GM12878 (cell line): ENCODE results near the gene TUBB1. TPM values are rescaled to one million over a fixed set of nuclear protein-coding genes. Genes with fewer than 3 reads are reported as not detected.

Experiments
- ATAC-seq: fragments of 200-7000 bp; cut with Tn5 transposase; 3 replicates; pipeline ENCODE4 v1.9.1; 2020; ENCODE audit warnings: mild to moderate bottlenecking, moderate library complexity
- BruUV-seq: library from RNA; stranded (reverse); fragments of 400-500 nt; replicated peaks from 2 replicates; lab custom pipeline; 2021; lab: Mats Ljungman, UMichigan
- CTCF ChIA-PET: fragments of 300-600 bp; sonication (Branson Sonifier 250); formaldehyde crosslinking; extraction: SDS; loops from one replicate; lab custom pipeline; 2021; ENCODE audit warnings: inconsistent platforms; lab: Yijun Ruan, JAX
- POLR2A ChIA-PET: fragments of 350-600 bp; formaldehyde crosslinking; extraction: SDS; loops from one replicate; lab custom pipeline; 2021; ENCODE audit warnings: inconsistent platforms; lab: Charles Lee
- RAD21 ChIA-PET: fragments of 300-600 bp; sonication (Branson Sonifier 250); formaldehyde crosslinking; loops from one replicate; lab custom pipeline; 2023; ENCODE audit warnings: antibody characterized with exemption; ENCODE audit not compliant: unreplicated experiment; lab: Charles Lee
- SMC1A ChIA-PET: fragments of 300-600 bp; sonication (Branson Sonifier 250); formaldehyde crosslinking; loops from one replicate; lab custom pipeline; 2023; ENCODE audit not compliant: unreplicated experiment, uncharacterized antibody; lab: Charles Lee
- DNase-seq: peaks from one replicate; pipeline ENCODE4 v3.0.0-alpha.2; 2011; ENCODE audit warnings: low read depth, low spot score
- FAIRE-seq: peaks from 3 replicates; lab custom pipeline; 2011; peaks lifted over from hg19 to GRCh38; lab: Jason Lieb, UNC
- H2AFZ ChIP-seq: 2 replicates; pipeline ENCODE4 v1.6.0; 2011; ENCODE audit warnings: low read depth, low read length, control low read depth; ENCODE audit not compliant: control insufficient read depth
- H3K27ac ChIP-seq: 2 replicates; pipeline ENCODE4 v1.5.1; 2011; ENCODE audit warnings: control low read depth; ENCODE audit not compliant: control insufficient read depth, insufficient read depth
- H3K27me3 ChIP-seq, 2 experiments: replicated peaks in 1 of 2; 2 replicates each; pipeline versions ENCODE4 v1.6.0 to v1.6.1; 2011; ENCODE audit warnings: low read length in 1 of 2; ENCODE audit not compliant: control insufficient read depth in 2 of 2, insufficient read depth in 2 of 2
- H3K36me3 ChIP-seq, 2 experiments: 2 replicates each; pipeline ENCODE4 v1.5.1; 2011; ENCODE audit warnings: low read length in 1 of 2; ENCODE audit not compliant: control insufficient read depth in 2 of 2, insufficient read depth in 2 of 2
- H3K4me1 ChIP-seq: 2 replicates; pipeline ENCODE4 v1.6.1; 2011; ENCODE audit warnings: mild to moderate bottlenecking, low read length, moderate library complexity, mixed read lengths; ENCODE audit not compliant: control insufficient read depth, insufficient read depth
- H3K4me2 ChIP-seq: 2 replicates; pipeline ENCODE4 v1.6.0; 2011; ENCODE audit warnings: control low read depth; ENCODE audit not compliant: control insufficient read depth, insufficient read depth
- H3K4me3 ChIP-seq: fragments of 200-600 bp; sonication (generic); 2 replicates; pipeline ENCODE4 v1.5.1; 2016
- H3K79me2 ChIP-seq: 2 replicates; pipeline ENCODE4 v1.6.0; 2011; ENCODE audit warnings: low read length; ENCODE audit not compliant: control insufficient read depth, insufficient read depth
- H3K9ac ChIP-seq: 2 replicates; pipeline ENCODE4 v1.8.0; 2011; ENCODE audit warnings: low read length, control low read depth, mixed read lengths; ENCODE audit not compliant: control insufficient read depth, insufficient read depth
- H3K9me3 ChIP-seq: replicated peaks from 3 replicates; pipeline ENCODE4 v1.5.1; 2011; ENCODE audit warnings: mild to moderate bottlenecking, low read length; ENCODE audit not compliant: control insufficient read depth, insufficient read depth
- H4K20me1 ChIP-seq: 2 replicates; pipeline ENCODE4 v1.6.0; 2011; ENCODE audit not compliant: control insufficient read depth, insufficient read depth
- HDGF ChIP-seq: fragments of 450-650 bp; IDR thresholded peaks from 2 replicates; pipeline ENCODE4 v1.6.1; 2016; ENCODE audit warnings: antibody characterized with exemption
- RFX5 ChIP-seq: IDR thresholded peaks from 2 replicates; pipeline ENCODE4 v1.6.1; 2011; ENCODE audit warnings: low read depth, low read length, improper control_type of control experiment
- SP1 ChIP-seq: IDR thresholded peaks from one replicate; pipeline ENCODE4 v1.6.1; 2011; ENCODE audit warnings: low read depth, low read length
- STAT3 ChIP-seq: IDR thresholded peaks from 2 replicates; pipeline ENCODE4 v1.6.1; 2011; ENCODE audit warnings: low read depth, low read length, improper control_type of control experiment
- WGBS: methylation state at CpG from one replicate; pipeline ENCODE4 v1.1.6; 2016; ENCODE audit warnings: low lambda C conversion rate; ENCODE audit not compliant: insufficient replicate concordance, insufficient coverage; ENCODE audit errors: missing lambda C conversion rate; 5-methylcytosine and 5-hydroxymethylcytosine counted together
- in situ Hi-C: fragments of 300-500 bp; cut with MboI; formaldehyde crosslinking; loops from 9 replicates; pipeline ENCODE4 v1.14.3; 2018; ENCODE audit warnings: mixed read lengths
- intact Hi-C: fragments of 100-400 bp; cut with micrococcal nuclease; formaldehyde crosslinking; loops from one replicate; pipeline ENCODE4 v1.14.2; 2022; ENCODE audit not compliant: unreplicated experiment
- polyA plus RNA-seq, 11 experiments: library from polyadenylated mRNA; depleted of rRNA in 4 of 11; unstranded in 6 of 11; stranded (reverse) in 5 of 11; fragments of >200 nt; fragmentation: Nextera tagmentation in 4 of 11; fragmentation: Illumina TruSeq in 1 of 11; extraction: Ambion mirVana in 4 of 11; extraction: Trizol in 1 of 11; gene quantifications; 1 replicate in 1 of 11; 2 replicates in 10 of 11; pipeline versions ENCODE4 v1.2.1 to v1.2.3, GENCODE V29; 2011 to 2016; ENCODE audit warnings: inconsistent platforms in 2 of 11, missing spikeins in 2 of 11, low read depth in 1 of 11
- total RNA-seq, 4 experiments: library from RNA; depleted of rRNA in 3 of 4; stranded (reverse); fragments of >200 nt in 3 of 4; fragmentation: Illumina TruSeq in 1 of 4; extraction: Trizol in 1 of 4; gene quantifications; 2 replicates each; pipeline versions ENCODE4 v1.2.1 to v1.2.3, GENCODE V29; 2013 to 2021
- TF ChIP-seq, protein P1 (sequence below): fragments of 450-650 bp; IDR thresholded peaks from 2 replicates; pipeline ENCODE4 v1.6.1; 2017; ENCODE audit warnings: mild to moderate bottlenecking, moderate library complexity
- TF ChIP-seq, protein P2 (sequence below): fragments of 450-650 bp; conservative IDR thresholded peaks from 2 replicates; pipeline ENCODE4 v1.6.1; 2017; ENCODE audit warnings: mild to moderate bottlenecking, moderate library complexity

TUBB1 gene
- total and polyA plus RNA-seq, 10 of the 15 experiments (the other 5 are each of a cell fraction or from before 2014, with no cell fraction given) = 0.02 to 0.20 (median 0.06) TPM; not detected in 3

DNA sequence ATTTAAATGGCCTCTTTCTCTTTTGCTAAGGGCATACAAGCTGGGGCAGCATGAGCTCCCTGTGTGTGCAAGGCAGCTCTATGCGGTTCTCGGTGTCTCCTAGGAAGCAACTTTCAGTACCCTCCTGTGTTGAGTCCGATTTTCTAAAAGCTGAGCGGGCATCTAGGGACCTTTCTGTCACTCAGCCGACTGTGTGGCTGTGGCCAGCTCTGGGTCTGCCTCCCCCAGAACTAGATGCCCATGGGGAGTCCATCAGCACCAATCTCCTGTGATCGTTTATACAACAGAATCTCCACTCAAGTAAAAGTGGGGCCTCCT lies 30.7 kb upstream of the TUBB1 start (continued):
- TF ChIP-seq, protein P1, sequence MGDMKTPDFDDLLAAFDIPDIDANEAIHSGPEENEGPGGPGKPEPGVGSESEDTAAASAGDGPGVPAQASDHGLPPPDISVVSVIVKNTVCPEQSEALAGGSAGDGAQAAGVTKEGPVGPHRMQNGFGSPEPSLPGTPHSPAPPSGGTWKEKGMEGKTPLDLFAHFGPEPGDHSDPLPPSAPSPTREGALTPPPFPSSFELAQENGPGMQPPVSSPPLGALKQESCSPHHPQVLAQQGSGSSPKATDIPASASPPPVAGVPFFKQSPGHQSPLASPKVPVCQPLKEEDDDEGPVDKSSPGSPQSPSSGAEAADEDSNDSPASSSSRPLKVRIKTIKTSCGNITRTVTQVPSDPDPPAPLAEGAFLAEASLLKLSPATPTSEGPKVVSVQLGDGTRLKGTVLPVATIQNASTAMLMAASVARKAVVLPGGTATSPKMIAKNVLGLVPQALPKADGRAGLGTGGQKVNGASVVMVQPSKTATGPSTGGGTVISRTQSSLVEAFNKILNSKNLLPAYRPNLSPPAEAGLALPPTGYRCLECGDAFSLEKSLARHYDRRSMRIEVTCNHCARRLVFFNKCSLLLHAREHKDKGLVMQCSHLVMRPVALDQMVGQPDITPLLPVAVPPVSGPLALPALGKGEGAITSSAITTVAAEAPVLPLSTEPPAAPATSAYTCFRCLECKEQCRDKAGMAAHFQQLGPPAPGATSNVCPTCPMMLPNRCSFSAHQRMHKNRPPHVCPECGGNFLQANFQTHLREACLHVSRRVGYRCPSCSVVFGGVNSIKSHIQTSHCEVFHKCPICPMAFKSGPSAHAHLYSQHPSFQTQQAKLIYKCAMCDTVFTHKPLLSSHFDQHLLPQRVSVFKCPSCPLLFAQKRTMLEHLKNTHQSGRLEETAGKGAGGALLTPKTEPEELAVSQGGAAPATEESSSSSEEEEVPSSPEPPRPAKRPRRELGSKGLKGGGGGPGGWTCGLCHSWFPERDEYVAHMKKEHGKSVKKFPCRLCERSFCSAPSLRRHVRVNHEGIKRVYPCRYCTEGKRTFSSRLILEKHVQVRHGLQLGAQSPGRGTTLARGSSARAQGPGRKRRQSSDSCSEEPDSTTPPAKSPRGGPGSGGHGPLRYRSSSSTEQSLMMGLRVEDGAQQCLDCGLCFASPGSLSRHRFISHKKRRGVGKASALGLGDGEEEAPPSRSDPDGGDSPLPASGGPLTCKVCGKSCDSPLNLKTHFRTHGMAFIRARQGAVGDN = no peak
- TF ChIP-seq, protein P2, sequence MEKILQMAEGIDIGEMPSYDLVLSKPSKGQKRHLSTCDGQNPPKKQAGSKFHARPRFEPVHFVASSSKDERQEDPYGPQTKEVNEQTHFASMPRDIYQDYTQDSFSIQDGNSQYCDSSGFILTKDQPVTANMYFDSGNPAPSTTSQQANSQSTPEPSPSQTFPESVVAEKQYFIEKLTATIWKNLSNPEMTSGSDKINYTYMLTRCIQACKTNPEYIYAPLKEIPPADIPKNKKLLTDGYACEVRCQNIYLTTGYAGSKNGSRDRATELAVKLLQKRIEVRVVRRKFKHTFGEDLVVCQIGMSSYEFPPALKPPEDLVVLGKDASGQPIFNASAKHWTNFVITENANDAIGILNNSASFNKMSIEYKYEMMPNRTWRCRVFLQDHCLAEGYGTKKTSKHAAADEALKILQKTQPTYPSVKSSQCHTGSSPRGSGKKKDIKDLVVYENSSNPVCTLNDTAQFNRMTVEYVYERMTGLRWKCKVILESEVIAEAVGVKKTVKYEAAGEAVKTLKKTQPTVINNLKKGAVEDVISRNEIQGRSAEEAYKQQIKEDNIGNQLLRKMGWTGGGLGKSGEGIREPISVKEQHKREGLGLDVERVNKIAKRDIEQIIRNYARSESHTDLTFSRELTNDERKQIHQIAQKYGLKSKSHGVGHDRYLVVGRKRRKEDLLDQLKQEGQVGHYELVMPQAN = no peak

DNA sequence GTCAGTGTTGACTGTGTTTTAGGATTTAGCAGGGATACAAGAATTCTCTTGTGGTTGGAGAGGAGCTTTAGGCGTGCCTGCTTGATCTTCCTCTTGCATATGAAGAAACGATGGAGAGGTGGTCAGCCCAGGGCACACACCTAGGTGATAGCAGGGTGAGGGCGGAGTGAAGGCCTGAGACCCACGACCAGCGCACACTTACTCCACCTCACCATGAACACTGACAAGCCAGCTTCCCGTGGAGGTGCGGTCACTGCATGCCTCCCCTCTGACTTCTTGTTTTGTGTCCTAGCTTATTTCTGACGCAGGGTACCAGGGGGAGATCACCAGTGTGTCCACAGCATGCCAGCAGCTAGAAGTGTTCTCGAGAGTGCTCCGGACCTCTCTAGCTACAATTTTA lies 30.0 kb upstream of the TUBB1 start:
- no peak overlapping the region for H3K27ac ChIP-seq
- DNase-seq (no peak), FAIRE-seq (no peak)
- intact Hi-C loops = loop anchor here (10.0 kb wide), 2 partner anchors 46 to 334 kb away; partner anchors contain the start of genes ATP5F1E and STX16
- no peak overlapping the region for H3K9ac ChIP-seq
- H3K27me3 ChIP-seq = no peaks in the 10 kb centered on the region
- BruUV-seq = TSS peak; percentile 15
- TF ChIP-seq SP1 (no peak), RFX5 (no peak), STAT3 (no peak), HDGF (no peak)
- TF ChIP-seq, all 136 proteins: peak for 0
- in situ Hi-C loops = no loop called here
- H3K36me3 ChIP-seq = peaks cover 36 to 49% of the 10 kb centered on the region in 2 experiments
- ChIA-PET RAD21 (no interaction called here), SMC1A (no interaction called here), POLR2A (no interaction called here), CTCF (no interaction called here)
- 95% methylated on average over 10 of the region's 10 CpGs for WGBS
- no peak overlapping the region for H3K4me2 ChIP-seq
- no peak overlapping the region for H3K4me3 ChIP-seq
- H2AFZ ChIP-seq = no peak overlapping the region
- H4K20me1 ChIP-seq = no peaks in the 10 kb centered on the region
- no peak for ATAC-seq
- H3K79me2 ChIP-seq = peaks cover 19% of the 10 kb centered on the region
- peaks cover 11% of the 10 kb centered on the region; the same call in 1 of the 2 replicates for H3K4me1 ChIP-seq
- no peaks in the 10 kb centered on the region for H3K9me3 ChIP-seq
